Measurements from ENCODE around the gene MAPK7.
A peak's percentile ranks its signal among the peaks of the same experiment; 100 is the strongest.

Gene MAPK7

GRCh38 chr17:19364699-19365498 lies 13.4 kb upstream of the MAPK7 start:
- no peak for DNase-seq

DNA sequence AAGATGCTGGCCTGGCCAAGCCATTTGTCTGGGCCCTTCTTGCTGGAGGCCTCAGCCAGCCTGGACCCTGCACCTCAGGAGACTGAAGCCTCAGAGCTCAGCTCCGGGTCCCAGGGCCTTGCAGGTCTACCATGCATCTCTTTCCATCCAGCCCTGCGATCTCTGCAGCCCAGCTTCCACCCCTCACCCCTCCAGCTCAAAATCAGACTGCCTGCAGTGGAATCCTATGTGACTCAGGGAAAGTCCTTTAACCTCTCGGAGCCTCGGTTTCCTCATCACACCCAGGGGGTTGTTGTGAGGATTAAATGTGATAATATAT lies 12.8 kb upstream of the MAPK7 start:
- DNase-seq: no peak

DNA sequence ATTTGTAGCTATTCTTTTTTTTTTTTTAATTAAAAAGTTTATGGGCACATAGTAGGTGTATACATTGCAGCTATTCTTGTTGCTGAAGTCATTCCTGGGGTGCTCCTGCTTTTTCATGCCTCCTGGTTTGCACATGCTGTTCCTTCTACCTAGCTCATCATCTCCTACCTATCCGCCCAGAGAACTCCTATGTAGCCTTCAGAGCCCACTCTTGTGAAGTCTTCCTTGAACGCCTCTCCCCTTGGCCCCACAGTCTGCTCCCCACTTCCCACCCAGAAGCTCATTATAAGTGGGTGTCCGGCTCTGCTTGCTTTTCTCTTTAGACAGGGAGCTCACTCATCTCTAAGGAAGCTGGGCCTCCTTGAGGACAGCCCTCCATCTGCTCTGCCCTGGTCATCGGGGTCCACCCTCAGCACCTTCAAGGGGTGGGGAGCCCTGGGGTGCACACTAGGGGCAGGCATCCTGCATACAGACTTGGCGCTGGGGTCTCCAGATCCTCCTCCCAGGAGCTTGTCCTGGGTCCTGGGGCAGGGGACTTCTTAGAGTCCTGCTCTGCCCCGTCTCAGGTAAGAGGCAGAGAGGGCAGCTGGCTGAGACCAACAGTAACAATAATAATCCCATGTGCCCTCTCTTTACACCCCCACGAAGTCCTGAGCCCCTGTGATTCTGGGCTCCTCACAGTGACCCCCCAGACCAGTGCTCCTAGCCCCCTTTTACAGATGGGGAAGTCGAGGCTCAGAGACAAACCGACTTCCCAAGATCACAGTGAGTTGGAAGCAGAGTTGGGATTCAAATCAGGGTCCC lies 12.3 kb upstream of the MAPK7 start:
- DNase-seq: no peak

GRCh38 chr17:19366637-19366972 lies 11.7 kb upstream of the MAPK7 start:
- DNase-seq: no peak

DNA sequence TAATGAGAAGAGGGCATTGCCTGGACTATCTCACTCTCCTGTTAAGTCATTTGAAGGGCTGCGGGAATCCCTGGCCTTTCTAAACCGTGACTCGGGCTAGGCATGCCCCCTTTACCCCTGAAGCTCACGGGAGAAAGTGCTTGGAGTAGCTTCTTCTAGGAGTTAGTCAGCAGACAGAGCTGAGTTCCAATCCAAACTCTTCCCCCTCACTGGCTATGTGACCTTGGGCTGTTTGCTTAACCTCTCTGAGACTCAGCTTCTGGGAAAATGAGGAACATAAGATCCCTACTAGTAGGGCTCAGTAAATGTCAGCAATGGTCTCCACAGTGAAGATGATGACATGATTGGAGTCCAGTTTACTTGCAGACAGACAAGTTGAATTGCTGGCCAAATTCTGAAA lies 10.1 kb upstream of the MAPK7 start:
- no peak for DNase-seq

- no peak for DNase-seq
Observed at GRCh38 chr17:19369107-19369778, 9.1 kb upstream of the MAPK7 start.

GRCh38 chr17:19369846-19370492 lies 8.3 kb upstream of the MAPK7 start:
- no peak for DNase-seq

DNA sequence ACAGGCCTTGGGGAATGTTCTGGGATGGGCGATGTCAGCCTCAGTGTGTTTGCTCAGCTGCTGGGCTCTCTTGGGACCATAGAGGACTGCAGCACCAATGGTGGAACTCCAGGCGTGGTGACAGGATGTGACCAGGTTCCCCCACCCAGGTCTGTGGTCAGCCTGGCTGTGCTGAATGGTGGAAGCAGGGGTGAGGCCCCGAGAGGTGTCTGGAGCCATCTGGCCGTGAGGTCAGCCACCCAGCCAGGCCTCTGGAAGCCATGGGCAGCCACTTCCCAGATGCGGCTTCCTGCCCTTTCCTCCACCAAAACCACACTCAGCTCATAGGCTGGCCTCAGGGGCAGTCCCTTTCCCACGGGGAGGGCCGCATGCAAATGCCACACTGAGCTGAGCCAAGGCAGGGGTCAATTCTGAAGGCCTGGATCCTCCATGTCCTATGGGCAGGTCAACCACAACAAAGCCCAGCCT lies 7.8 kb upstream of the MAPK7 start:
- DNase-seq: no peak

GRCh38 chr17:19371259-19372010 lies 6.9 kb upstream of the MAPK7 start:
- DNase-seq: no peak

GRCh38 chr17:19372011-19372370 lies 6.3 kb upstream of the MAPK7 start:
- DNase-seq: no peak

DNA sequence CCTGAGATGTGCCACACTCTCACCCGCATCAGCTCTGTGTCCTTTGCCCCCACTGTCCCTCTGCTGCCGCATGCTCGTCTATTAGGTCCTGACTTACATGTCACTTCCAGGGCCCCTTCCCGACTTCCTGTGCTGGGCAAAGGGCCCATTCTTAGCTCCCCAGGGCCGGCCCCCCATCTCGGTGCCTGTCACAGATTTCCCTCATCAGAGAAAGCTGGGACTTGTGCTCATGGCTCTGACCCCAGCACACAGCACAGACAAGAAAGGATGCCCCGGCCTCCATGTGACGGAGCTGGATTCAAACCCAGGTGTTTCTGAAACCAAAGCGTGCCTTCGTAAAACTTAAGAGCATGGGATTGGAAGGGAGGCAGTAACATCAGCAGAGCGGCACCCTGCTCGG lies 5.9 kb upstream of the MAPK7 start:
- no peak for DNase-seq

GRCh38 chr17:19372866-19373504 lies 5.3 kb upstream of the MAPK7 start:
- DNase-seq: no peak

GRCh38 chr17:19374136-19374535 lies 4.2 kb upstream of the MAPK7 start:
- no peak for DNase-seq

DNA sequence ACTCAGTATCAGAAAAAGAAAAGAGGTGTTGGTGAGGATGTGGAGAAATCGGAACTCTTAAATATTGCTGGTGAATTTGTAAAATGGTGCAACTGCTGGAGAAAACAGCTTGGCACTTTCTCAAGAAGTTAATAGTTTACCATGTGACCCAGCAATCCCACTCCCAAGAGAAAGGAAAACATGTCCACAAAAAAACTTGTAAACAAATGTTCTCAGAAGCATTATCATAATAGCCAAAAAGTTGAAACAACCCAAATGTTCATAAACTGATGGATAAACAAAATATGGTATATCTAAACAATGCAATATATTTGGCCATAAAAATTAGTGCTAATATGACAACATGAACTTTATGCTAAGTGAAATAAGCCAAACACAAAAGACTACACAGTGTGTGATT lies 2.6 kb upstream of the MAPK7 start:
- DNase-seq: no peak

DNA sequence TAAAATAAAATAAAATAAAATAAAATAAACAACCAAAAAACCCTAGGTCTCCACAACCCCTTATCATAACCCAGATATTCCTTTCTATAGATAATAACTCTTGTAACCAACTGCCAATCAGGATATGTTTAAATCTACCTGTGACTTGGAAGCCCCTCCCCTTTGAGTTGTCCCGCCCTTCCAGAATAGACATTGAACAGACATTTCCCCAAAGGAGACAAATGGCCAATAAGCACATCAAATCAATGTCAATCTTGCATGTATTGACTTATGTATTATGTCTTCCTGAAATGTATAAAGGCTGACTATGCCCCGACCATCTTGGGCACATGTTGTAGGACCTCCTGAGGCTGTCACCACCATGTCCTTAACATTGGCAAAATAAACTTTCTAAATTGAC lies 1.5 kb upstream of the MAPK7 start:
- DNase-seq: no peak

DNA sequence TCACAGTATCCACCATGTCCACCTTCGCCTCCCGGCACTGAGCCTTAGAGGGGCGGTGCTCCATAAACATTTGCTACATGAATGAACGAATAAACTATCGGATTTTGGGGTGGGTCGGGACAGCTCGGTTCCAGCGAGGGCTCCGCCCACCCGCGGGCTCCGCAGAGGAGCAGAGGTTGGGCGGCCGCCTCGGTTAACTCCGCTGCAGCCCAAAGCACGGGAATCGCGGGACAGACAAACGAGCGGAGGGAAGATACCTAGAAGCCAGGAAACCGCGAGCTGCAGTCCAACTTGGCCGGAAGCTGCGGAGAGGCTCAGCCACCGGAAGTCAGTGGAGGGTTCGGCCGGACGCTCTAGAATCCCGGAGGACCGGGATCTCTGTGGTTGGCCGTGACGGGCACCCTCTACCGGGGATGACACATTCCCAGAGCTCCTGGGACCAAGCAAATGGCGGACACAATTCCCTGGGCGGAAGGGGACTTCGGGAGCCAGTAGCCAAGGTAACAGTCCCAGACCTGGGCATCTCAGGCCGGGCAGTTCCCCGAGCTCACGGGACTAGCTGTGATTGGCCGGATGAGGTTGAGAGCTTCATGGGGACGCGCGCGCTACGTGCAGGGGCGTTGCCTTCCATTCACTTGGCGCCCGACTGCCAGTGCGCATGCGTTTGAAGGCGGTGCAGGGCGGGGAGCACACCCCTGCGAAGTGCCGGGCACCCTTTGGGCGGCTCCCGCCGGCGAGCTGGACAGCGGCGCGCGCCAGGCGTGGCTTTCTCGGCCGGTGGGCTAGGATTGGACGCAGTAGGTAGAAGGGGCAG lies 489 bp upstream of the MAPK7 start:
- DNase-seq: peak; percentile 92

DNA sequence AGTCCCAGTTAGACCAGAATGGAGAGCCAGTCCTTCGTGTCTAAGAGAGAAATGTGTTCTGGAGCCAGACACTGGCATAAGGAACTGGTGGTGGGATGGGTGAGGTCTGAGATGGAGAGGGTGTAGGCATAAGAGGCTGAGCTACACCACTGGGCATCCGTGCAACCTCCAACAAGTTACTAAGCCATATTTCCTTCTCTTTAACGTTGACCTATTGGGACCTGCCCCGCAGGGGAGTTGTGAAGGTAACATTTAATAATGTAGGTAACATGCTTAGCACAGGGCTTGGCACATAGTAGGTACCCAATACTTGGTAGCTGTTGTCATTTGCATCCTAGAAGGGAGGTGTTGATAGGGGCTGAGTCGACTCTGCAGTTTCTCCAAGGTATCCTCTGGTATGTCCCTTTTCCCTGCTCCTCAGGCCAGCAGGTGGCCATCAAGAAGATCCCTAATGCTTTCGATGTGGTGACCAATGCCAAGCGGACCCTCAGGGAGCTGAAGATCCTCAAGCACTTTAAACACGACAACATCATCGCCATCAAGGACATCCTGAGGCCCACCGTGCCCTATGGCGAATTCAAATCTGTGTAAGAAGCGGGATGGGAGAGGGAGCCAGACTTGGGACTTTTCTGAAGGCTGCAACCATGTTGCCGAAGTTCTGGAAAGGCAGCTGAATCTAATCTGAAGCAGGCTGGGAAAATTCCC lies 1.2 kb downstream of the MAPK7 start:
- DNase-seq: no peak

- no peak for DNase-seq
Observed at GRCh38 chr17:19380481-19381301, 2.4 kb downstream of the MAPK7 start.

DNA sequence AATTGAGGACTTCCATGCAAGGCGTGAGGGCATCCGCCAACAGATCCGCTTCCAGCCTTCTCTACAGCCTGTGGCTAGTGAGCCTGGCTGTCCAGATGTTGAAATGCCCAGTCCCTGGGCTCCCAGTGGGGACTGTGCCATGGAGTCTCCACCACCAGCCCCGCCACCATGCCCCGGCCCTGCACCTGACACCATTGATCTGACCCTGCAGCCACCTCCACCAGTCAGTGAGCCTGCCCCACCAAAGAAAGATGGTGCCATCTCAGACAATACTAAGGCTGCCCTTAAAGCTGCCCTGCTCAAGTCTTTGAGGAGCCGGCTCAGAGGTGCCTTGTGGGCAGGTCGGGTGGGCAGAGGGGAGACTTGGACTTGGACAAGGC lies 3.1 kb downstream of the MAPK7 start:
- DNase-seq: no peak

Data from stimulated activated CD4-positive, alpha-beta T cell treated with anti-CD3 and anti-CD28 coated beads, Interleukin-2, amount 100 ng/mL, for 48 hours (primary cell).